ENCODE data around the gene SUOX.

Gene SUOX

GRCh38 chr12:56028511-56029165 lies 31.6 kb downstream of the SUOX start:
- no peak overlapping the region for H3K4me2 ChIP-seq (ENCODE audit: low read length)
- no peak overlapping the region for H2AFZ ChIP-seq (ENCODE audit: low read length)

GRCh38 chr12:56029166-56029519 lies 32.1 kb downstream of the SUOX start:
- Histone ChIP-seq H3K27me3 (ENCODE audit: insufficient read depth, low read length) (no peaks in the 10 kb centered on the region), H2AFZ (ENCODE audit: low read length) (no peak overlapping the region), H4K20me1 (ENCODE audit: insufficient read depth, low read length) (no peaks in the 10 kb centered on the region), H3K9me2 (ENCODE audit: low read depth, low read length) (no peaks in the 10 kb centered on the region), H3K36me3 (ENCODE audit: insufficient read depth, low read length) (no peaks in the 10 kb centered on the region), H3K79me2 (ENCODE audit: insufficient read depth, low read length) (no peaks in the 10 kb centered on the region), H3K4me2 (ENCODE audit: low read length) (no peak overlapping the region), H3K9ac (ENCODE audit: low read length) (no peak overlapping the region), H3K27ac (ENCODE audit: low read depth, low read length, poor library complexity, severe bottlenecking) (no peak overlapping the region), H3K9me3 (ENCODE audit: low read length) (no peaks in the 10 kb centered on the region), H3K4me1 (ENCODE audit: insufficient read depth, low read length, severe bottlenecking) (no peaks in the 10 kb centered on the region), H3F3A (ENCODE audit: insufficient read depth, low read length) (no peaks in the 10 kb centered on the region), H3K4me3 (ENCODE audit: low read depth, low read length, poor library complexity, severe bottlenecking) (no peak overlapping the region)
- no peak for TF ChIP-seq EZH2 (IDR thresholded peaks at IDR 0.05; ENCODE audit: borderline replicate concordance, low read length)
- no peak for TF ChIP-seq CTCF (IDR thresholded peaks at IDR 0.05; ENCODE audit: low read length)

More at GRCh38 chr12:56028511-56029165, 31.6 kb downstream of the SUOX start:
- Histone ChIP-seq H3F3A (ENCODE audit: insufficient read depth, low read length) (no peaks in the 10 kb centered on the region), H3K36me3 (ENCODE audit: insufficient read depth, low read length) (no peaks in the 10 kb centered on the region), H3K9ac (ENCODE audit: low read length) (no peak overlapping the region), H3K27ac (ENCODE audit: low read depth, low read length, poor library complexity, severe bottlenecking) (no peak overlapping the region), H3K79me2 (ENCODE audit: insufficient read depth, low read length) (no peaks in the 10 kb centered on the region), H4K20me1 (ENCODE audit: insufficient read depth, low read length) (no peaks in the 10 kb centered on the region), H3K9me3 (ENCODE audit: low read length) (no peaks in the 10 kb centered on the region), H3K4me3 (ENCODE audit: low read depth, low read length, poor library complexity, severe bottlenecking) (no peak overlapping the region), H3K27me3 (ENCODE audit: insufficient read depth, low read length) (no peaks in the 10 kb centered on the region), H3K9me2 (ENCODE audit: low read depth, low read length) (no peaks in the 10 kb centered on the region), H3K4me1 (ENCODE audit: insufficient read depth, low read length, severe bottlenecking) (no peaks in the 10 kb centered on the region)
- TF ChIP-seq EZH2 (IDR thresholded peaks at IDR 0.05; ENCODE audit: borderline replicate concordance, low read length) (no peak), CTCF (IDR thresholded peaks at IDR 0.05; ENCODE audit: low read length) (no peak)

- Histone ChIP-seq H3K4me3 (ENCODE audit: low read depth, low read length, poor library complexity, severe bottlenecking) (no peak overlapping the region), H3K9me3 (ENCODE audit: low read length) (no peaks in the 10 kb centered on the region), H4K20me1 (ENCODE audit: insufficient read depth, low read length) (no peaks in the 10 kb centered on the region), H3K36me3 (ENCODE audit: insufficient read depth, low read length) (no peaks in the 10 kb centered on the region), H3K79me2 (ENCODE audit: insufficient read depth, low read length) (no peaks in the 10 kb centered on the region), H3K4me2 (ENCODE audit: low read length) (no peak overlapping the region), H3K27ac (ENCODE audit: low read depth, low read length, poor library complexity, severe bottlenecking) (no peak overlapping the region), H3F3A (ENCODE audit: insufficient read depth, low read length) (no peaks in the 10 kb centered on the region), H3K4me1 (ENCODE audit: insufficient read depth, low read length, severe bottlenecking) (no peaks in the 10 kb centered on the region), H3K9ac (ENCODE audit: low read length) (no peak overlapping the region), H3K27me3 (ENCODE audit: insufficient read depth, low read length) (no peaks in the 10 kb centered on the region), H2AFZ (ENCODE audit: low read length) (no peak overlapping the region), H3K9me2 (ENCODE audit: low read depth, low read length) (no peaks in the 10 kb centered on the region)
- TF ChIP-seq CTCF (IDR thresholded peaks at IDR 0.05; ENCODE audit: low read length) (peak; percentile 69), EZH2 (IDR thresholded peaks at IDR 0.05; ENCODE audit: borderline replicate concordance, low read length) (no peak)
Observed at GRCh38 chr12:56029666-56030293, 32.7 kb downstream of the SUOX start.

Data from OCI-LY1 (cell line).